Amniotic stem cell (primary cell): ENCODE results near the gene S1PR3.
"Not testable (repeated sequence)": the region's sequence is repeated elsewhere in the genome, so short reads cannot be mapped to it uniquely, and the experiment has no call there.

Source experiments
- DNase-seq: peaks from one replicate; lab custom pipeline; 2025; lab: John Stamatoyannopoulos, UW

S1PR3 gene

DNA sequence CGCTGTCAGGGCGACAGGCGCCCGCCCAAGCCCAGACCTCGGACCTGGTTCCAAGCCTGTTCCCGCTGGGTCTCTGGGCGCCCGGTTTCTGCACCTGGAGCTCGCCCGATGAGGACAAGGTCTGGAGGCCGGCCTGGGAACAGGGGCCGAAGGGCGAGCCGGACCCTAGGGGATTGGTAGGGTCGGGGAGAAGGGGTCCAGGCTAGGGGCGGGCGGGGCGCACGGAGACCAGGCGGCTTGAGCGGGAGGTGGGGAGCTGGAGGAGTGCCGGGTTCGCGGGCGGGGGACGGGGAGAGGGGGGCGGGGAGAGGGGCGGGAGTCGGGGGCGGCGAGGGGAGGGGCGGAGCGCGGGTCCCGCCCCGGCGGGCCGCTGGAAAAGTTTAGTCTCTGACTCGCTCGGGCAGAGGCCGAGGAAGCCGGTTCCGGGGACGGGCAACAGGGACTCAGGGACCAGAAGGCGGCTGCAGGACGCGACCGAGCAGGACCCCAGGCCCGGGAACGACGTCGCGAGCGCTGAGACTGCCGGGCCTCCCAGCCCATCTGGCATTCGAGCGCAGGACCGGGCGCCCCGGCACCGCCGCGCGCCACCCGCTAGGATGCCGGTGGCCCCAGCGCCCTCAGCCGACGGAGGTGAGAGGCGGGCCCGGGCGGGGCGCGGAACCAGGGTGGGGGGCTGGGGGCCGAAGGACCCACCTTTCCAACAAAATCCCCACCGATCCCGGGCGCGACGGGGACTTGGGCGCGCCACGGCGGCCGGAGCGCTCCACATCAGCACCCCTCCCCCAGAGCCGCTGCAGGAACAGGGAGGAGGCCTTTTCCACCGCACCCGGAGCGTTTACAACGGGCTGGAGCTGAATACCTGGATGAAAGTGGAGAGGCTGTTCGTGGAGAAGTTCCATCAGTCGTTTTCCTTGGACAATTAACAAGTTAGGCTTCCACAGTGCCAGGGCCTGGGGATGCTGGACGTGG lies at the start of gene S1PR3:
Gene S1PR3, plus strand, starts transcription at position 403 of the 969 bp plus-strand sequence. CDS start 9,733 bp downstream, outside the sequence.
- DNase-seq = no peak

DNA sequence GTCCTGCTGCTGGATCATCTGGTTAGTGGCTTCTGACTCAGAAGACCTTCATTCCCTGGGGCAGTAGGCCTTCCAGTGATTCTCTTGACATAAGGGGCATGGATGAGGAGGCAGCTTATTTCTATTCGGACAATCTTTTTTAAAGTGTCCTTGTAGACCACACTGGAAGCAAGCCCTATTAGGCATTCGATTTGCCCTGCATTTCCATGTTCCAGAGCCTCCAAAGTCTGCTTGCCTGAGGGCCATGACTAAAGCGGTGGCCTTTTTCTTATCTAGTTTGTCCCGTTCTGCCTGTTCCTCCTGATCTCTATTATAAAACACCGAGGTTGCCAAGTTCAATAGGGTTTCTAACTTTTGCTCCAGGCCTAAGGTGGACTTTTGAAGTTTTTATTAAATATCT lies 49.7 kb upstream of the S1PR3 start:
- DNase-seq = not testable (repeated sequence)

DNA sequence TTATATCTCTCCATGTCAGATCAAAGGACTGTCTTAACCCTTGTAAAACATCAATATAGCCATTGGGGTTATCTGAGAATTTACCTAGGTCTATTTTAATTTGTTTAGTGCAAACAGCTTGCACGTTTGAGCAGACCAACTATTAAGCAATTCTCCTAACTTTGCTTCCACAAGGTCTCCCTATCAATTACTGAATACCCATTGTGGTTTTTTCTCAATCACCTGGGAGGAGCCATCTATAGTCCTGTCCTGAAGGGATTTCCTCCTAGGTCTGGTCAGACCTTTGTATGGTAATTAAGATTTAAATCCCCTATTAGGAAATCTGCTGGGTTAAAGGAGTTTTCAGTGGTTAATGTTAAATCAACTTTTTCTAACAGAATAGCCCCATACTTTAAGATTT lies 48.9 kb upstream of the S1PR3 start:
- DNase-seq = no peak

DNA sequence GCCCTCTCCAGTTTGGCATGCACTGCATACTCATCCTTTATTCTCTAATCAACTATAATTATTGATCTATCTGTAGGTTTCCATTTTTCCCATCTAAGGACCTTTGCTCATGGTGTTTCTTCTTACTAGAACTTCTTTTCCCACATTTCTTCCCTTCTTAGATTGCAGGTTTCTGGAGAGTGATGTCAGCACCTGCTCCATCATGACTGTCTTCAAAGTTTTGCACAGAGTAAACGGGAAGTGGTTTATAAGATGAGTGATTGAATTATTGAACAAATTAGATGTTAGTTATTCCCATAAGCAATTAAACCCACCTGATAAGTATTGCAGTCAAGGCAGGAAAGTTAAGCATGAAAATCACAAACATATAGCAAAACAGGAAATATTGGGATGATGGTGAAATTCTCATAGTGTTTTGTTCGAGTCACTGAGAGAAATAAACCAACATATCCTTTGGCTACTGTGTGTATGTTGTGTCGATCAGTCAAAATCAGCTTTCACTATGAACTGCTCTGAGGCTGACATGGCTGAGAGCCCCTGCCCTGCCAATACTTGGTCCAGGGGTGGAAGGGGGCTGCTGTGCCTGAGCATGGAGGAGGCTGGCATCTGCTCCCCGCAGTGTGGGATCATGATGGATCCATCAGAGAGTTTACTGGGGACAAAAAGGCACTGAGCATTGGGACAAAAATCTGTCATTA lies 45.5 kb upstream of the S1PR3 start:
- no peak for DNase-seq

DNA sequence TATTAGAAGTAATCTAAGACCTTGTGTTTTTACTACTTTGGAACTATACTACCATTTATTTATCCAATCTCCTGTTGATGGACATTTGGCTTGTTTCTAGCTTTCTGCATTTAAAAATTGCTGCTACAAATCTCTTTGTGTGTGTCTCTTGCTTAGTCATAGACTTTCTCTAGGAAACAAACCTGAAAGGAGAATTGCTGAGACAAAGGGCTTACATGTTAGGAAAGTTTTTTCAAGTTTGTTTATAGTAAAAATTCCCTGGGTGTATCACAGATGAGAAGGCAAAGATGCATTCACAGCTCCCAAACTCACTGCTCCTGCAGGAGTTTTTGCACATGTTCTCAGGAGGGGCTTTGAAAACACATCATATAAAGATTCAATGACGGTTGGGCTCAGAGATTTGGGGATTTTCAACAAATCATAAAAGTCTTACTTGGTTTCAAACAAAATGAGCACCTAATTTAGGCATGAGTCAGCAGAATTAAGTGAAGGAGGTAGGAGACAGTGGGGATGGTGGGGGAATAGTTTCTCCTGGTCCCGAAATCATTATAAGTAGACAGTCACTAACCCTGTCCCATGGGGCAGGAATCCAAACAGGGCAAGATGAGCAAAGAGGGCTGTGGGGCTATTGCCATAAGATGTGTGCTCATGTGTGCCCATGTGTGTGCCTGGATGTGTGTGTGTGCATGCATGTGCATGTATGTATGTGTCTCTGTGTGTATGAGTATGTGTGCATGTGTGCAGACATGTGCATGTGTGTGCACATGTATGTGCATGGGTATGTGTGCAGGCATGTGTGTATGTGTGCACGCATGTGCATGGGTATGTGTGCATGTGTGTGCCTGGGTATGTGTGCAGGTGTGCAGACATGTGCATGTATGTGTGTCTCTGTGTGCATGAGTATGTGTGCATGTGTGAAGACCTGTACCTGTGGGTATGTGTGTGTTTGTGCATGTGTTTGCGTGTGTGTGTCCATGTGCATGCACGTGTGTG lies 43.4 kb upstream of the S1PR3 start:
- peak; percentile 4 for DNase-seq

DNA sequence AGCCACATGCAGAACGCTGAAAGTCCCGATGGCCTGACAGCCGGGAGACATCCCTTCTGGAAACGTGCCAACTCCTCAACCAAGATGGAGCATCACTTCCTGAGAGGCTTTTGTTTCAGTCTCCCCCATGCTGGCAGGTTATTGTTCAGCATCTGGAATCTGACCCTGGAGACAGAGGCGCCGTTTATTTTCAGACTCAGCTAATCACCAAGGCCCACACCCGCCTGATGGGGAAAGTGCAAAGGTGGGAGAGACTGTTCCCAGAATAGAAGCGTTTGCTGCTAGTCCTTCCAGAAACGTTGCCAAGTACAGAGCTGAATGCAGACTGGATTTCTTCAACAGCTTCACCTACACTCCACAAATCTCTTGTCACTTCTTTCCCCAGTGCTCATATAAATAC lies 41.8 kb upstream of the S1PR3 start:
- no peak for DNase-seq

DNA sequence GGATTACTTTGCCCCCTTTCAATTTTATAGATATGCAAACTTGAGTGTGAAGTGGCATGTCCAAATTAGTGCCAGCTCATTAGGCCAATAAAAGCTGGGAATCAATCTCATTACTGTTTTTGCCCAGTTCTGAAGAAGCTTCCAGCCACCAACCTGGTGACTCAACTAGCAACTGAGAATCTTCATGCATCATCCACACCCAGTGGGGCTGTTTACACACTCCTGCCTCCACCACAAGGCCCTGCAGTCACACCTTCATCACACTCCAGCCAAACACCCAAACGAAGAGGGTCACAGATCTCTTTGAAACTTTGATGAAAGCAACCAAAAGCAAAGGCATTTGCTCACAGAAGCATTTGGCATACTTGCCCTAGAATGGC lies 41.3 kb upstream of the S1PR3 start:
- DNase-seq = no peak

DNA sequence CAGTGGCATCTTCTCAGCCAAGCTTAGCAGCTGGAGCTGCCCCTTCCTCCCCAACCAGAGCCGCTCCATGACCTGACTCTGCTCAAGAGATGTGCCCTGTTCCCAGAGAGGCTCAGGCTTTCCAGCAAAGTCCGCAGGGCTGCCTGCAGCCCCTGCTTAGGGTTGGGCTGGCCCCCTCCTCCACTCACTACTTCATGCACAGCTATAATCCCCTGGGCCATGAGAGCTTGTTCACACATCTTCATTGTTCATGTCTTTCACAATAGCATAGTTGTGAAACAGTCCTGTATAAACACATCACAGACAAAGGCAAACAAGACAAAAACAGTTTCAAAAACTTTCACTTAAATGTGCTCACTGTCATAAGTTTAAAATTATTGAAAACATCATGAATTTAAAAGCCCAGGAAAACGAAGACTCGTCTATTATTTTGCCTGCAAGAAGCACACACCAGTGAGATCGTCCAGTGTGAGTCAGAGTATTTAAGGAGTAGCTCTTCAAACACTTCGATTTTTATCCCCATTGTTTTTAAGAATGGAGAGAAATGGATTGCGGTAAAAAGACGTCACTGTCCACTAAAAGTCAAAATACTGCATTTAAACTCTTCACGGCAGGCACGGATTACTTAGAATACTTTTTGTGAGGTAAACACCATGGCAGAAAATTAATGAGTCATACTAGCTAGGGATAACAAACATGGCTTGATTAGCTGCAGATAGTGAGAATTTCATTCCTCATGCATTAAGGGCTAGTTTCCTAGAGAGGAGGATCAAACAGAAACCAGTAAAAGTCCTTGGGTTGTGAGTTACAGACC lies 40.7 kb upstream of the S1PR3 start:
- DNase-seq = peak; percentile 40

DNA sequence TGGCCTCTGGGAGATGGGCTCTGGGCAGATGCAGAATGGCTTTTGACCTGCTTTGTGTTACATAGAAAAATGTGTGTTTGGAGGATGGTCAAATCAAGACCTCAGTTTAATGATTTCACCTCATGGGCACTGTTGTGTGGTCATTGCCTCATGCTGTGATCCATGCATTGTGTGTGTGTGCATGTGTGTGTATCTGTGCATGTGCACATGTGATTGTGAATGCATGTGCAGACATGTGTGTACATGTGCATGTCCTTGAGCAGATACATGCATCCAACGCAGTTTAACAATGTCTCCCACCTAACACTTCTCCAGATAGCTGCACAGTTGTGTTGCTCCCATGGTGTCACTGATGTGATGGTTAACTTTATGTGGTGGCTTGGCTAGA lies 40.1 kb upstream of the S1PR3 start:
- no peak for DNase-seq

DNA sequence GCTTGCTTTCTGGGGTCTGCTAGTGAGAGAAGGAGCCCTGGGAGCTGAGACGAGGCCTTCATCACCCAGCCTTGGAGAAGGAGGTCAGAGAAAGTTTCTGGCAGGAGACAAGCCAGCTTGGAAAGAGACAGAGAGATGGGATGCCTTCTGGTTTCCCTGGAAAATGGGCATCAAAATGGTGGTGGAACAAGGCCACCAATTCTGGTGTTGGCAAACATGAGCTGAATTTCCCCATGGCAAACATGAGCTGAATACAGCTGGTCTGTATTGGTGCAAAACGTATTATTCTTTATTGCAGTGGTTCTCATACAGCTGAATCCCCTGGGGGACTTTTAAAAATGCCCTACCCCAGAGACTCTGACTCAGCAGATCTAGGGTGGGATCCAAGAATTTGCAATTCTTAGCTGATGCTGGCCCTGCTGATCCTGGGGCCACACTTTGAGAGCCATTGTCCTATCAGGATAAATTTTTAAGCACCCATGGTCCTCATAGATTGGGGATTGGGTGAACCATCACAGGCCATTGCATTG lies 39.1 kb upstream of the S1PR3 start:
- no peak for DNase-seq

DNA sequence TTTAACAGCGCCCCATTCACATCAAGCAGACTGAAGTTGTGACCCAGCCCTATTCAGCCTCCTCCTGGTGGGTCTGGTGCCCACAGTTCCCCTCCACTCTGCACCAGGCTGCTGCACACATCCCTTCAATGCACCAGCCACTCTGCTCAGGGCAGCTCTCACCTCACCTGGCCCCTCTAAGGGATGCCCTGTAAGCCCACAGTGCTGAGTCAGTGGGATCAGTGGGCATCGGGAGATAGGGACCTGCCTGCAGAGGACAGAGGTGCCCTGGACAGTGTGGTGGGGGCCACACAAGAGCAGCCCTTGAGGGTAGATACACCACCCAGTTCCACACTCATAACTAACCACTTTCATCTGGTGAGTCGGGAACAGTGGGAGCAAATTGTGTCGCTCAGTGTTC lies 38.3 kb upstream of the S1PR3 start:
- no peak for DNase-seq

DNA sequence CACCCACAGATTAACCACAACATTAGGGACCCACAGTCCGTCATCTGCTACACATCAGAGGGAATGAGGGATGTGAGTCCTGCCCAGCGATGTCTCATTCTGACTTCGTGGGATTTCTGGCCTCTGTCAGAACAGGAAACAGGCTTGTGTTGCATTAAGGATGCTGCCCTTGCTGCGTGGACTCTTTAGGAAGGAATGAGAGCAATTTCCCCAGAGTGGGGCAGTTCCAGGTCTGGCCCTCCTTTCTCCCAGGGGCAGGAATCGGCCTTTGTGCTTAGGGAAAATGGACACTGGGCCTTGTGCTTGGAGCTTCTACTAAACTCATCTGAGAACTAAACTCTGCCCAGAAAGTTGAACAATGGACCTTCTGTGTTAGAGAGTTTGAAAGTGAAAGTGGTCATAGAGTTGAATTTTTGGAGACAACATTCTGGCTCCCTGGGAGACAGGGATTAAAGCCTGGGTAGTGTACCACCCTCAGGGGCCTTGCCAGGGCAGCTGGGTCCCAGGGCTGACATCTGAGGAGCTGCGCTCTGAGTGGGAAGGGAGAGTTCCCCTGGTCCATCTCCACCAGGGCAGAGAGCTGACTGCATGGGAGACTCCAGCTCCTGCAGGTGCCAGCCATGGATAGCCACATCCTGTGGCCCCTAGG lies 37.8 kb upstream of the S1PR3 start:
- DNase-seq = peak; percentile 11

DNA sequence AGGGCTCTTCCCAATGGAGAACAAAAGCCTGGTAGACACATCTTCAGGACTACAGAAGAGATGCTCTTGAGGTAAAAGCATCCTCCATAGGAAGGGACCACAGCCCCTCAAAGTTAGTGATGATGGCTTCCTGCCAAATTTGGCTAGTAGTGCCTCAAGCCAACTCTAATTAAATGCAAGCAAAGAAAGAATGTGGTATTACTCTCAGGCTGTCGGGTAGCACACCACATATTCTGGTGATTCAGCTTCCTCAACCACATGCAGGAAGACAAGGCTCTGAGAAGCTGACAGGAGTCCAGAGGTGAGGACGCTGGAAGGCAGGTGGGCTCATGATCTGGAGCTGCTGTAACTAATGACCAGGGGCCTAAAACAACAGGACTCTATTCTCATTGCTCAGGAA lies 37.2 kb upstream of the S1PR3 start:
- DNase-seq = no peak

DNA sequence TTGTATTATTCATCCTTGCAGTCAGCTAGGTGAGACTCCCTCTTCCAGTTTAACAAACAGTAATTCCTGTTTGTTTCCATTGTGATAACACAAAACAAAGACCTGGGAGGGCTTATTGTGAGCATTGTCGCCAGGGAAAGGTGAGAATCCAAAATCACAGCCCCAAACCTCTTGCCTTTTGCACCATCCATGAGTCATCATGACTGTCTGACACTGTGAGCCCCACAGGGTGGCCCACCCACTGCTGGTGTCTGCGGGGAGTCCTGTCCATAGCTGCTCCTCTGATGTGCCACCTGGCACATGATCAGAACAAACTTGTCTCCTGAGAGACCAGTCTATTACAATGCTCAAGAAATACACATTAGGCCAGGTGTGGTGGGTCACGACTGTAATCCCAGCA lies 33.7 kb upstream of the S1PR3 start:
- no peak for DNase-seq

DNA sequence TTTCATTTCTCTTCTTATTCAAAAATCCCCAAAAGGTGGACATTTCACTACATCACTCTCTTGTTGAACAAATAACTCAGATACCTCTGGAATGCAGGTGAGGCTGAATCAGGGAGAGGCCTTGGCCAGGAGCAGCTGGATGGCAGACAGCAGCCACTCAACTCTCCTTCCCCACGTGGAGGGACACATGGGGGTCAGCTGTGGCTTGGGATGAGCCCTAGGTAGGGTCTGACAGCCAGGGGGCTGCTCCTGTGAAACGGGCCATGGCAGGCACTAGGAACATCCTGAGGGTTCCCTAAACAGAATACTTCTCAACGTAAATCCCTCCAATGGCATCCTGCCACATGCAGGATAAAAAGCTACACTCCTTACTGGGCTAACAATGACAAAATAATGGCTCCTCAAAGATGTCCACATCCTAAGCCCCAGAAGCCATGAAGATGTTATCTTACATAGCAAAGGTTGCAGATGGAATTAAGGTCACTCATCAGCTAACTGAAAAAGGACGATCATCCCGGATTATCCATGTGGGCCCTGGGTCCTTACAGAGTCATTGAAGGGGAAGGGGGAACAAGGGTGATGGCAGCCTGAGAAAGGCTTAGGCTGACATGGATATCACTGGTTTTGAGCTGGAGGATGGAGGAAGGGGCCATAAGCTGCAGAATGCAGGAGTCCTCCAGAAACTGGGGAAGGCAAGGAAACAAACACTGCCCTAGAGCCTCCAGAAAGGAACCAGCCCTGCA lies 31.4 kb upstream of the S1PR3 start:
- no peak for DNase-seq

DNA sequence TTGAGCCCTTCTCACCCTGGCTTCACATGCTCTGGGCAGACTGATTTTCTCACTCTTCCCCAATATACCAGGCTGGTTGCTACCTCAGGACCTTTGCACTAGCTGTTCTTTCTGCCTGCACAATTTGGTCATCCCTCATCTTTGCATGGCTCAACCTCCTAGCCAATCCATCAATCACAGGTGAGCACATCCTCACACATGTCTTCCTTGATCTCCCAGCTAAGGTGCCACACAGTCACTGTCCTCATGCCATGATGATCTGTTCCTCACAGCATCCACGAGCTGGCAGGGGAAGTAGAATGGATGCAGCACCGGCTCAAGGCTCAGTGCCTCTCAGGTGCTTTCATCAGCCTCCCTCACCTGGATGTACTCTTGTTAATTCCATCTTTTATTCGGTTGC lies 30.6 kb upstream of the S1PR3 start:
- no peak for DNase-seq

DNA sequence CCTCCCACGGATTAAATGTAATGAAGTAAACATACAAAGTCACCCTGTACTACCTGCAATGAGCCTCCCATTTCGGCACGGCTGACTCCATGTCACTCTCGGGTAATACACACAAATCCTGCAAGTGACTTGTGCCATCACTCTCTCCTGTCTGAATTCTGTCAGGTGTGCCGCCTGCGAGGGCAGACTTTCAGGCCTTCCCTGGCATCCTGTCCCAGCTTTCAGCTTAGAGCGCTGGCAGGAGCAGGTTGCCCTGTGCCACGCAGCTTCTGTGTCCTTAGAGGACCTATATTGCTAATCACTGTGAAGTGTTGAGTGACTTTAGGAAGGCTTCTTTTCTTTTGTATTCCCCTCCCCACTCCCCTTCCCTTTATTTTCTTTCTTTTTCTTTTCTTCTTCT lies 25.8 kb upstream of the S1PR3 start:
- no peak for DNase-seq

DNA sequence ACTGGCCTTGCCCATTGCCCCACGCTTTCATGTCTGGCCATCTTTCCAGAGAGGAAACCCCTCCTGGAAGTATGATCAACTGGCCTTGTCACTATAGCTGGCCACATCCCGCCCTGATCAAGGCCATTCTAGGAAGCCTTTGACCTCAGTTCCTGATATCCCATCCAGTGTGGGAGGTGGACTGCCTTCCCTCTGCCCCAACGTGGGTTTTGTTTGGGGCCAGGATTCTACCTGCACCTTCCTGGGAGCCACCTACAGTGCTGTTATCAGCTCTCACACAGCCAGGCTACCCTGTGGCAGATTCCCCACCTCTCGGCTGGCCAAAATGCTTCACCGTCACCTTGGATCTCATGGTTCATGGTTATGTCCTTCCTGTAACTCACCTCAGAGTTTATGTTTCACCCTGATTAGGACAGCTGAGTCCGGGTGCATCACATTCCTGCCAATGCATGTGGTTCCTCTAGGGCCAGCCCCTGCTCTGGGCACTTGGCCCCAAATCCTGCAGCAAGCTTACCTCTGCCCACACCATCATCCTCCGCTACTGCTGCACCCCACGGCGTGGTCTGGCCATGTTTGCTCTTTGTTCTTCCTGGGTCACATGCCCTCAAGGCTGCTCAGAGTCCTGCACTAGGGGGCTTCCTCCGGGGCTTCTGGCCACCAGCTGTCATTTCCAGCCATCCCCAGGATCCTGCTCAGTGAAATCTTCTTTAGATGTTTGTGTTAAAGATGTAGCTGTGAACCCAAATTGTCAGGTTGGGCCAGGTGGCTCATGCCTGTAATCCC lies 24.2 kb upstream of the S1PR3 start:
- DNase-seq = no peak

DNA sequence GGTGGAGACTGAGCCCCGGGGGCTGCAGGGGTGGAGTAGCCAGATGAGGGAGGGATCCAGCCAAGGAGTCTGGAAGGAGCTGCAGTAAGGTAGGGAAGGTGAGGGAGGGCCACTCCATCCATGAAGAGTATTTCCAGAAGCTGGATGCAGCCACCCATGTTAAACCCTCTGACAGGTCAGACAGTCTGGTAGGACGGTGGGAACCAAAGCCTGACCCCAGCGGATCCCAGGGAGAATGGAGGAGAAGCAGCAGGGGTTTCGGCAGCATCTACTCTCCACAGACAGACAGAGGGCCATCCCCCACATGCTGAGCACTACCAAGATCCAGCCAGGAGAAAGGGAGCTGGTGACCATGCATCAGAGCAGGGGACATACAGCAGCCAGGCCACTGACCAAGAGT lies 22.5 kb upstream of the S1PR3 start:
- no peak for DNase-seq
